KBM-7 (cell line): Measurements from ENCODE around the gene SNAI3.

ENCODE experiments used
- DNase-seq: peaks from one replicate; pipeline ENCODE4 v3.0.0-alpha.2; 2015
- in situ Hi-C: fragments of 300-500 bp; cut with MboI; formaldehyde crosslinking; loops from 2 replicates; pipeline ENCODE4 v1.14.3; 2020; ENCODE audit warnings: low sequenced_read_pairs, low pct_unique_long_range_greater_than_20kb, mixed read lengths

SNAI3 gene

GRCh38 chr16:88628512-88628974 lies 57.8 kb downstream of the SNAI3 start:
- in situ Hi-C loops, result no loop called here
- DNase-seq, result peak; percentile 60
